AG09319 (cell line): ENCODE results near the gene SLC24A4.

Experiments used
- DNase-seq: peaks from one replicate; pipeline ENCODE4 v3.0.0-alpha.2; 2010; ENCODE audit warnings: low read depth; ENCODE audit errors: extremely low read depth
- CTCF ChIP-seq: IDR thresholded peaks from 2 replicates; pipeline ENCODE4 v1.5.1; 2011; ENCODE audit warnings: low read depth, mild to moderate bottlenecking, inconsistent platforms, low read length, moderate library complexity

Gene SLC24A4

GRCh38 chr14:92491782-92492181 lies 168.8 kb downstream of the SLC24A4 start:
- no peak for TF ChIP-seq CTCF
- DNase-seq, result no peak

- TF ChIP-seq CTCF, result no peak
- DNase-seq, result no peak
Observed at GRCh38 chr14:92492258-92492657, 169.3 kb downstream of the SLC24A4 start.

DNA sequence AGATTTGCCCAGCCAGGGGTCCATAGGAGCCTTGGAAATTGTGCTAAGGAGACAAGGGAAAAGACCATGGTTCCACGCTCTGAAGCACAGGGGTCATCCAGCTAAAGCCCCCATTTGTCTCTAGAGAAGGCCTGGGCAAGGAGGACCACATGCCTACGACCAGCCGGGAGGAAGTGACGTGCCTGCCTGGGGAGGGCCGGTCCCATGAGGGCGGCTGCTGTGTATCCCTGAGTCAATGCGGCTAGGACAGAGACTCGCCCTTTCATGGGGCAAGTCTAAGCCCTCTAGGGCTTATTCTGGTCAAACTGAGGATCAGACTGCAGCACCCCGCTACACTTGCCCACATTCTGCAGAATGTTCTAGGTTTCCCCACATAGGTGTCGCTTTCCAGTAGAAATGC lies 170.1 kb downstream of the SLC24A4 start:
- TF ChIP-seq CTCF, result no peak
- no peak for DNase-seq

DNA sequence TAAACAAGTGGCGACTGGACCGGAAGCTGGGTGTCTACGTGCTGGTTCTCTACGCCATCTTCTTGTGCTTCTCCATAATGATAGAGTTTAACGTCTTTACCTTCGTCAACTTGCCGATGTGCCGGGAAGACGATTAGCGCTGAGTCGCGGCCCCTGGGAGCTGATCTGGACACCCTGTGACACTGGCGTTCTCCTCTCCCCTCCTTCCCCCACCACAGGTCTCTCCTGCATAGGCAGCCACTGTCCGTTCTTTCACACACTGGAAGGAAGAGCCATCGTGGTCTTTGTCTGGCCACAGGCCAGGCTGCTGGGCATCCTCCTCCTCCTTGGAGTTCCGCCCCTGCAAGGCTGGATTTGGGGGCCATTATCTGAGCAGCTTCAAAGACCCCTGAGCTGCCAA lies 170.5 kb downstream of the SLC24A4 start:
- no peak for DNase-seq
- TF ChIP-seq CTCF, result no peak

- TF ChIP-seq CTCF, result no peak
- DNase-seq, result no peak
Observed at GRCh38 chr14:92494512-92494911, 171.5 kb downstream of the SLC24A4 start.

- no peak for DNase-seq
- TF ChIP-seq CTCF, result no peak
Observed at GRCh38 chr14:92495027-92495426, 172.1 kb downstream of the SLC24A4 start.

- DNase-seq, result no peak
- TF ChIP-seq CTCF, result no peak
Observed at GRCh38 chr14:92496191-92496857, 173.4 kb downstream of the SLC24A4 start.
